Measurements from ENCODE around the gene TSPAN16.

Gene TSPAN16, protein sequence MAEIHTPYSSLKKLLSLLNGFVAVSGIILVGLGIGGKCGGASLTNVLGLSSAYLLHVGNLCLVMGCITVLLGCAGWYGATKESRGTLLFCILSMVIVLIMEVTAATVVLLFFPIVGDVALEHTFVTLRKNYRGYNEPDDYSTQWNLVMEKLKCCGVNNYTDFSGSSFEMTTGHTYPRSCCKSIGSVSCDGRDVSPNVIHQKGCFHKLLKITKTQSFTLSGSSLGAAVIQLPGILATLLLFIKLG

DNA sequence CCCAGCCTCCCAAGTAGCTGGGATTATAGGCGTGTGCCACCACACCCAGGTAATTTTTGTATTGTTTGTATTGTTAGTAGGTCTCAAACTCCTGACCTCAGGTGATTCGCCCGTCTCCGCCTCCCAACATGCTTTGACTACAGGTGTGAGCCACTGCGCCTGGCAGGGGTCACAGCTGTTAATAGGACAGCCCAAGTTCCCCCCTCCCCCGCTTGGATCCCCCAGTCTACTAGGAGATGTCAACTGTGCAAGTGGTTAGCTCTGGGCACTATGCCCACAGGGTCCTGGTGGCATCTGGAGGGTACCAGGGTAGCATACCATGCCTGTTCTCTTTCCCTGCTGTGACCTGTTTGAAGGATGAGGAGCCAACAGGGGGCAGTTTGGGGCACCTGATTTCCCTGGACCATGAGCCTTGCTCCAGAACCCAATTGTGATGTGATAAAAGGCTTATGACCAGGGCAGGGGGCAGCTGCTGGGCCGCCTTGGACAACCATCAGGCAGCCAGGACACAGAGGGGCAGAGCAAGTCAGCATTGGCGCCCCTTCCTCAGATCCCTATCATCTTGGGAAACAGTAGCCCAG is at the start of gene TSPAN16:
Gene TSPAN16, plus strand, starts transcription at position 496 of the 581 bp plus-strand sequence. CDS start 138 bp downstream, outside the sequence.
- no peak for DNase-seq (ENCODE audit: low read depth)
- TF ChIP-seq, protein P1, sequence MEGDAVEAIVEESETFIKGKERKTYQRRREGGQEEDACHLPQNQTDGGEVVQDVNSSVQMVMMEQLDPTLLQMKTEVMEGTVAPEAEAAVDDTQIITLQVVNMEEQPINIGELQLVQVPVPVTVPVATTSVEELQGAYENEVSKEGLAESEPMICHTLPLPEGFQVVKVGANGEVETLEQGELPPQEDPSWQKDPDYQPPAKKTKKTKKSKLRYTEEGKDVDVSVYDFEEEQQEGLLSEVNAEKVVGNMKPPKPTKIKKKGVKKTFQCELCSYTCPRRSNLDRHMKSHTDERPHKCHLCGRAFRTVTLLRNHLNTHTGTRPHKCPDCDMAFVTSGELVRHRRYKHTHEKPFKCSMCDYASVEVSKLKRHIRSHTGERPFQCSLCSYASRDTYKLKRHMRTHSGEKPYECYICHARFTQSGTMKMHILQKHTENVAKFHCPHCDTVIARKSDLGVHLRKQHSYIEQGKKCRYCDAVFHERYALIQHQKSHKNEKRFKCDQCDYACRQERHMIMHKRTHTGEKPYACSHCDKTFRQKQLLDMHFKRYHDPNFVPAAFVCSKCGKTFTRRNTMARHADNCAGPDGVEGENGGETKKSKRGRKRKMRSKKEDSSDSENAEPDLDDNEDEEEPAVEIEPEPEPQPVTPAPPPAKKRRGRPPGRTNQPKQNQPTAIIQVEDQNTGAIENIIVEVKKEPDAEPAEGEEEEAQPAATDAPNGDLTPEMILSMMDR (IDR thresholded peaks at IDR 0.05; ENCODE audit: control insufficient read depth, extremely low read depth, insufficient read depth) = no peak
- no peak within 1 kb of the TSS for H3K4me3 ChIP-seq (ENCODE audit: low read depth, low read length)

GRCh38 chr19:11246941-11247340 is 49.0 kb upstream of the TSPAN16 start:
- no peak for DNase-seq (ENCODE audit: low read depth)
- H3K4me3 ChIP-seq (ENCODE audit: low read depth, low read length) = no peak overlapping the region
- TF ChIP-seq, protein P1 (IDR thresholded peaks at IDR 0.05; ENCODE audit: control insufficient read depth, extremely low read depth, insufficient read depth) = no peak

DNA sequence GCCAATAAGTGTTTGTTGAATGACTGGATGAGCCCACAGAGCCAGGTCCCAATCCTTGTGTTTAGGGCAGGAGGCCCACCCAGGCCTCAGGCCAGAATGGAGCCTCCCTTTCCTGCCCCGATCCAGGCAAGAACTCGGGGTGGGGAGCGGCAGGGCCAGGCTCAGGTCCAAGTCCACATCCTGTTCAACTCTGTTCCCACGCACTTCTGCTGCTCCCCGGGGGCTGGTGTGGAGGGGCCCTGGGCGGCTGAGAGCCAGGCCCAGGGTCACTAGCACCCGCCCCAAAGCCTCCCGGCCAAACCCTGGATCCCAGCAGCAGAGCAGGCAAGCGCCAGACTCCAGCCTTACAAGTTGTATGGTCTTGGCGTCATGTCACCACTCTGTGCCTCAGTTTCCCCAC is 48.6 kb upstream of the TSPAN16 start:
- no peak overlapping the region for H3K4me3 ChIP-seq (ENCODE audit: low read depth, low read length)
- TF ChIP-seq, protein P1 (IDR thresholded peaks at IDR 0.05; ENCODE audit: control insufficient read depth, extremely low read depth, insufficient read depth) = no peak
- DNase-seq (ENCODE audit: low read depth) = no peak

GRCh38 chr19:11247934-11248333 is 48.0 kb upstream of the TSPAN16 start:
- no peak for DNase-seq (ENCODE audit: low read depth)
- TF ChIP-seq, protein P1 (IDR thresholded peaks at IDR 0.05; ENCODE audit: control insufficient read depth, extremely low read depth, insufficient read depth) = no peak
- H3K4me3 ChIP-seq (ENCODE audit: low read depth, low read length) = no peak overlapping the region

DNA sequence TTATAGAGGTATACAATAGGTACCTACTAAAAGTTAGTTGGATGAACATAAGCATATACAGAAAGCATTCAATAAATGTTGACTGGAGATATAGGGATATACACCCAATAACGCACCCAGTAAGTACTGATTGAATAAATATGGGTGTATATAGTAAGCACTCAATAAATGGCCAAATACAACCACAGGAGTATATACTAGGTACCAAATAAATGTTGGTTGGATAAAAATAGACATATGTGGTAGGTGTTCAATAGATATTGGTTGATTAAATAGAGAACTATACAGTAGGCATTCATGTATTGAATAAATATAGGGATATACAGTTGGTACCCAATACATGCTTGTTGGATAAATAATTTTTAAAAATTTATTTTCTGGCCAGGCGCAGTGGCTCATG is 47.1 kb upstream of the TSPAN16 start:
- H3K4me3 ChIP-seq (ENCODE audit: low read depth, low read length) = no peak overlapping the region
- DNase-seq (ENCODE audit: low read depth) = no peak
- TF ChIP-seq, protein P1 (IDR thresholded peaks at IDR 0.05; ENCODE audit: control insufficient read depth, extremely low read depth, insufficient read depth) = no peak

DNA sequence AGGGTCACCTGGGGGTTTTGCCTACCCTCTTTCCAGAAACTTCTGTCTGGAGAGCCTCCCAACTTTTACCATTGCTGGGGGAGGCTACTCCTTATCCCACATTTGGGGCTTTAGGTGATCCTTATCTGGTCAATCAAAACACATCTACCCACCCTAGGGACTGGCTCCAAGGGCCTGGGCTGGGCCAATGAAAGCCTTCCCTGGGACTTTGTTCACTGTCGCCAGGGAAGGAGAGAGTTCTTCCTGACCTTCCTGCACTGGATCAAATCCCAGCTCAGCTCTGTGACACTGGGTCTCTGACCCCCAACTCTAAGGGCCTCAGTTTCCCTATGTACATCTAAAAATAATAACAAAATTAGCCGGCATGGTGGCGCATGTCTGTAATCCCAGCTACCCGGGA is 44.7 kb upstream of the TSPAN16 start:
- TF ChIP-seq, protein P1 (IDR thresholded peaks at IDR 0.05; ENCODE audit: control insufficient read depth, extremely low read depth, insufficient read depth) = no peak
- no peak for DNase-seq (ENCODE audit: low read depth)
- no peak overlapping the region for H3K4me3 ChIP-seq (ENCODE audit: low read depth, low read length)

Measured in LNCaP clone FGC (cell line).